A549 (cell line): ENCODE measurements around the gene MYBPC2.

Source experiments
- NR3C1 ChIP-seq: fragments of >200 bp; sonication (Bioruptor Twin); formaldehyde crosslinking; IDR thresholded peaks from 3 replicates; pipeline ENCODE4 v1.6.1; 2017
- POLR2A ChIP-seq: IDR thresholded peaks from 2 replicates; pipeline ENCODE4 v1.6.1; 2012; ENCODE audit warnings: mild to moderate bottlenecking, low read length
- RCOR1 ChIP-seq: fragments of 150-350 bp; IDR thresholded peaks from 2 replicates; pipeline ENCODE4 v1.6.1; 2014; ENCODE audit warnings: antibody characterized with exemption, low read length, low read depth
- TF ChIP-seq, protein P1 (sequence below): fragments of >200 bp; sonication (Bioruptor Twin); formaldehyde crosslinking; IDR thresholded peaks from 3 replicates; pipeline ENCODE4 v1.5.1; 2016

DNA sequence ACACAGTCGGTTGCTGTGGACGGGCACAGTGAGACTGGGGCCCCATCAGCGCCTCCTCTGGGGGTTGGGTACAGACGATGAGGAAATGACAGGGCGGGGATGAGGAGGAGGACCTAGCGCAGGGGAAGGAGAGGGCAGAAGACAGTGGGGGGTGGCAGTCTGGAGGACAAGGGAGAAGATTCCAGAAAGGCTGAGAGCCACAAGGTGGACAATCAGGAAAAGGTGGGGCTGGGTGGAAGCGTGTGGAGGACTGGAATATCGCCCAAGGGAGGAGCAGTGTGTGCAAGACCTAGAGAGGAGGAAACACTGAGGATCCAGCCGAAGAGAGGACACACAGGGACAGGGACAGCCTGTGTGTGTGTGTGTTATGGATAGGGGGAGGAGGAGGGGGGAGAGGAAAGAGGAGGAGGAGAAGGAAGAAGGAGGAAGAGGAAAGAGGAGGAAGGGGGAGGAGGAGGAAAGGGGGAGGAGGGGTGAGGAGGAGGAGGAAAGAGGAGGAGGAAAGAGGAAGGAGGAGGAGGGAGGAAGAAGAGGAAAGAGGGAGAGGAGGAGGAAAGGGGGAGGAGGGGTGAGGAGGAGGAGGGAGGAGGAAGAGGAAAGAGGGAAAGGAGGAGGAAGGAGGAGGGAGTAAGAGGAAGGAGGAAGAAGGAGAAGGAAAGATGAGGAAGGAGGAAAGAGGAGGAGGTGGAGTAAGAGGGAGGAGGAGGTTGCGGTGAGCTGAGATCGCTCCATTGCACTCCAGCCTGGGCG, 59.8 kb downstream of the MYBPC2 start:
- TF ChIP-seq, protein P1, sequence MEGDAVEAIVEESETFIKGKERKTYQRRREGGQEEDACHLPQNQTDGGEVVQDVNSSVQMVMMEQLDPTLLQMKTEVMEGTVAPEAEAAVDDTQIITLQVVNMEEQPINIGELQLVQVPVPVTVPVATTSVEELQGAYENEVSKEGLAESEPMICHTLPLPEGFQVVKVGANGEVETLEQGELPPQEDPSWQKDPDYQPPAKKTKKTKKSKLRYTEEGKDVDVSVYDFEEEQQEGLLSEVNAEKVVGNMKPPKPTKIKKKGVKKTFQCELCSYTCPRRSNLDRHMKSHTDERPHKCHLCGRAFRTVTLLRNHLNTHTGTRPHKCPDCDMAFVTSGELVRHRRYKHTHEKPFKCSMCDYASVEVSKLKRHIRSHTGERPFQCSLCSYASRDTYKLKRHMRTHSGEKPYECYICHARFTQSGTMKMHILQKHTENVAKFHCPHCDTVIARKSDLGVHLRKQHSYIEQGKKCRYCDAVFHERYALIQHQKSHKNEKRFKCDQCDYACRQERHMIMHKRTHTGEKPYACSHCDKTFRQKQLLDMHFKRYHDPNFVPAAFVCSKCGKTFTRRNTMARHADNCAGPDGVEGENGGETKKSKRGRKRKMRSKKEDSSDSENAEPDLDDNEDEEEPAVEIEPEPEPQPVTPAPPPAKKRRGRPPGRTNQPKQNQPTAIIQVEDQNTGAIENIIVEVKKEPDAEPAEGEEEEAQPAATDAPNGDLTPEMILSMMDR: no peak
- TF ChIP-seq POLR2A: no peak
- no peak for TF ChIP-seq RCOR1
- no peak for TF ChIP-seq NR3C1
